Stimulated activated CD8-positive, alpha-beta memory T cell treated with anti-CD3 and anti-CD28 coated beads, Interleukin-7, amount 100 ng/mL, for 24 hours (primary cell): ENCODE measurements around the gene HMOX1.

ENCODE experiments used
- DNase-seq: peaks from one replicate; pipeline ENCODE4 v3.0.0-alpha.2; 2020; ENCODE audit warnings: low read depth

HMOX1 gene

GRCh38 chr22:35406443-35406842, 25.5 kb downstream of the HMOX1 start:
- no peak for DNase-seq

GRCh38 chr22:35407362-35407761, 26.5 kb downstream of the HMOX1 start:
- no peak for DNase-seq

- no peak for DNase-seq
Observed at GRCh38 chr22:35409783-35410662, 29.1 kb downstream of the HMOX1 start.

GRCh38 chr22:35410663-35411034, 29.8 kb downstream of the HMOX1 start:
- no peak for DNase-seq

GRCh38 chr22:35411102-35411501, 30.2 kb downstream of the HMOX1 start:
- DNase-seq, result no peak

- no peak for DNase-seq
Observed at GRCh38 chr22:35413624-35414023, 32.7 kb downstream of the HMOX1 start.

GRCh38 chr22:35417606-35418005, 36.7 kb downstream of the HMOX1 start:
- no peak for DNase-seq

- no peak for DNase-seq
Observed at GRCh38 chr22:35418088-35418487, 37.2 kb downstream of the HMOX1 start.

- DNase-seq, result no peak
Observed at GRCh38 chr22:35418731-35419130, 37.8 kb downstream of the HMOX1 start.

- DNase-seq, result no peak
Observed at GRCh38 chr22:35419756-35420155, 38.9 kb downstream of the HMOX1 start.

- DNase-seq, result no peak
Observed at GRCh38 chr22:35421121-35421520, 40.2 kb downstream of the HMOX1 start.

- DNase-seq, result no peak
Observed at GRCh38 chr22:35422145-35422544, 41.2 kb downstream of the HMOX1 start.

- DNase-seq, result no peak
Observed at GRCh38 chr22:35422936-35423335, 42.0 kb downstream of the HMOX1 start.

GRCh38 chr22:35424081-35424480, 43.2 kb downstream of the HMOX1 start:
- no peak for DNase-seq

- DNase-seq, result no peak
Observed at GRCh38 chr22:35424761-35425160, 43.9 kb downstream of the HMOX1 start.

GRCh38 chr22:35425546-35425945, 44.6 kb downstream of the HMOX1 start:
- DNase-seq, result no peak

- no peak for DNase-seq
Observed at GRCh38 chr22:35425971-35426800, 45.3 kb downstream of the HMOX1 start.

GRCh38 chr22:35426801-35427140, 45.9 kb downstream of the HMOX1 start:
- DNase-seq, result no peak

- peak; percentile 54 for DNase-seq
Observed at GRCh38 chr22:35430897-35431322, 50.0 kb downstream of the HMOX1 start.

- DNase-seq, result no peak
Observed at GRCh38 chr22:35431483-35432227, 50.8 kb downstream of the HMOX1 start.

GRCh38 chr22:35432228-35432905, 51.5 kb downstream of the HMOX1 start:
- no peak for DNase-seq
